Measurements from ENCODE around the gene ITIH4. TPM values are rescaled to one million over a fixed set of nuclear protein-coding genes. Genes with fewer than 3 reads are reported as not detected.

Gene ITIH4
- total and polyA plus RNA-seq, 9 of the 15 experiments (the other 6 are each of a cell fraction or from before 2014, with no cell fraction given) = 0.09 to 0.62 (median 0.20) TPM; not detected in 6

GRCh38 chr3:52789746-52790040, 40.8 kb downstream of the ITIH4 start:
- Histone ChIP-seq H3K4me3 (no peak overlapping the region), H3K4me2 (ENCODE audit: insufficient read depth, low read length) (no peak overlapping the region), H3K9me3 (replicated peaks; ENCODE audit: control insufficient read depth, insufficient read depth, low read depth, low read length) (no peaks in the 10 kb centered on the region), H3K36me3 (ENCODE audit: control insufficient read depth, insufficient read depth, low read length) (no peaks in the 10 kb centered on the region), H4K20me1 (replicated peaks; ENCODE audit: control insufficient read depth, insufficient read depth, low read length) (no peaks in the 10 kb centered on the region), H3K27ac (ENCODE audit: extremely low read depth, low read depth, low read length) (no peak overlapping the region), H3K27me3 (ENCODE audit: control insufficient read depth in 2 of 2, insufficient read depth in 2 of 2, low read length in 2 of 2) (peaks cover 0 to 23% of the 10 kb centered on the region in 2 experiments; a peak in 3 of 5 replicates), H3K79me2 (ENCODE audit: control insufficient read depth, insufficient read depth, low read length) (no peaks in the 10 kb centered on the region), H3K9ac (ENCODE audit: insufficient read depth in 1 of 2, low read depth in 2 of 2, low read length in 2 of 2) (no peak overlapping the region), H3K9me1 (ENCODE audit: control insufficient read depth, insufficient read depth, low read length) (no peaks in the 10 kb centered on the region), H2AFZ (ENCODE audit: low read depth, low read length) (no peak overlapping the region), H3K4me1 (replicated peaks in 1 of 2; ENCODE audit: control insufficient read depth in 2 of 2, insufficient read depth in 2 of 2, low read length in 2 of 2) (peaks cover 0 to 11% of the 10 kb centered on the region in 2 experiments; a peak in 2 of 5 replicates)
- intact Hi-C loops (cut with micrococcal nuclease) (no loop called here), in situ Hi-C loops (cut with MboI) (no loop called here)
- ATAC-seq (no peak), DNase-seq (ENCODE audit: extremely low read depth in 1 of 4, low spot score in 3 of 4) (no peak), FAIRE-seq (no peak)
- no TSS peak for BruUV-seq (replicated peaks)
- TF ChIP-seq CEBPB (tag; IDR thresholded peaks at IDR 0.05) (no peak), SREBF1 (IDR thresholded peaks at IDR 0.05; ENCODE audit: borderline replicate concordance, low read depth, low read length) (no peak), ZNF778 (CRISPR knock-in tag; IDR thresholded peaks at IDR 0.05) (no peak), RFX1 (IDR thresholded peaks at IDR 0.05) (no peak), HDAC1 (IDR thresholded peaks at IDR 0.05) (no peak), RAD21 (CRISPR knock-in tag; conservative IDR thresholded peaks at IDR 0.05 in 1 of 2, IDR thresholded peaks at IDR 0.05 in 1 of 2) (no peak), ZZZ3 (IDR thresholded peaks at IDR 0.05) (no peak), FOXO4 (CRISPR knock-in tag; IDR thresholded peaks at IDR 0.05) (no peak), ZSCAN32 (CRISPR knock-in tag; IDR thresholded peaks at IDR 0.05) (no peak), ARID4B (CRISPR knock-in tag; IDR thresholded peaks at IDR 0.05) (no peak), NR2C2 (CRISPR knock-in tag; IDR thresholded peaks at IDR 0.05) (no peak), NR2C2 (tag; IDR thresholded peaks at IDR 0.05) (no peak)
- 27% methylated on average over 6 of the region's 6 CpGs for WGBS (ENCODE audit: insufficient coverage, low coverage, missing lambda C conversion rate)
- ChIA-PET POLR2A (interaction anchor here (0.7 kb wide), 1 partner anchor 301 kb away, joined by 3 read pairs; no protein-coding TSS in a partner anchor), CTCF (ENCODE audit: low intra/inter-chr PET ratio) (no interaction called here)

All from K562 (cell line).